Hepatic stellate cell (primary cell): ENCODE data around the gene DCHS1.

Experiments used
- DNase-seq: peaks from one replicate; pipeline ENCODE4 v3.0.0; 2011; ENCODE audit warnings: low spot score

Gene DCHS1

GRCh38 chr11:6673523-6674218 is 18.1 kb upstream of the DCHS1 start:
- DNase-seq = no peak

- DNase-seq = no peak
Measured at GRCh38 chr11:6671991-6672390, 16.4 kb upstream of the DCHS1 start.

- DNase-seq = no peak
Measured at GRCh38 chr11:6670202-6670830, 14.7 kb upstream of the DCHS1 start.

GRCh38 chr11:6667733-6668374 is 12.2 kb upstream of the DCHS1 start:
- DNase-seq = no peak

- no peak for DNase-seq
Measured at GRCh38 chr11:6666302-6667183, 10.9 kb upstream of the DCHS1 start.

GRCh38 chr11:6664551-6664950 is 8.9 kb upstream of the DCHS1 start:
- no peak for DNase-seq

GRCh38 chr11:6663794-6664469 is 8.3 kb upstream of the DCHS1 start:
- DNase-seq = no peak

GRCh38 chr11:6660712-6661111 is 5.1 kb upstream of the DCHS1 start:
- DNase-seq = no peak

GRCh38 chr11:6658647-6659046 is 3.0 kb upstream of the DCHS1 start:
- DNase-seq = no peak

- no peak for DNase-seq
Measured at GRCh38 chr11:6657346-6657745, 1.7 kb upstream of the DCHS1 start.

- DNase-seq = no peak
Measured at GRCh38 chr11:6656936-6657335, 1.3 kb upstream of the DCHS1 start.

GRCh38 chr11:6656584-6656915 is 941 bp upstream of the DCHS1 start:
- DNase-seq = no peak

- no peak for DNase-seq
Measured at GRCh38 chr11:6655020-6655789, 404 bp downstream of the DCHS1 start.

GRCh38 chr11:6654281-6655019 is 1.2 kb downstream of the DCHS1 start:
- DNase-seq = no peak

GRCh38 chr11:6653656-6654055 is 2.0 kb downstream of the DCHS1 start:
- no peak for DNase-seq

GRCh38 chr11:6653097-6653496 is 2.5 kb downstream of the DCHS1 start:
- DNase-seq = no peak

GRCh38 chr11:6652182-6652581 is 3.4 kb downstream of the DCHS1 start:
- no peak for DNase-seq

- no peak for DNase-seq
Measured at GRCh38 chr11:6650980-6651379, 4.6 kb downstream of the DCHS1 start.

GRCh38 chr11:6650104-6650503 is 5.5 kb downstream of the DCHS1 start:
- no peak for DNase-seq

- DNase-seq = no peak
Measured at GRCh38 chr11:6648501-6648900, 7.1 kb downstream of the DCHS1 start.

- no peak for DNase-seq
Measured at GRCh38 chr11:6647836-6648235, 7.8 kb downstream of the DCHS1 start.
